ENCODE results near the gene UVRAG.
"Not testable (repeated sequence)": the region's sequence is repeated elsewhere in the genome, so short reads cannot be mapped to it uniquely, and the experiment has no call there.

Gene UVRAG

DNA sequence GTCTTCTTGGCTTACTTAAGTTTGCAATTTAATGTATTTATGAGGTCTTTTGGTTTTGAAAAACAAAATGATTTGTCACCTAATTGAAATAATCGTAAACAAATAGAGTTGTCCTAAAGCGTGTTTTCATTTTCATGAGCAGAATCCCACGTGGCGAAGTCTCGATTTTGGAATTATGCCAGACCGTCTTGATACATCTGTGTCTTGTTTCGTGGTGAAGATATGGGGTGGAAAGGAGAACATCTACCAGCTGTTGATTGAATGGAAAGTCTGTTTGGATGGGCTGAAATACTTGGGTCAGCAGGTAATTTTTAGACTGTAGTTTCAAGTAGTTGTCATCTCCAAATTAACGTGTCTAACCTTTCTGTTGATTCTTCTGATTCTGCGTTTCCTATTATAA lies 64.7 kb downstream of the UVRAG start:
- no peak for DNase-seq (ENCODE audit: low read depth)

DNA sequence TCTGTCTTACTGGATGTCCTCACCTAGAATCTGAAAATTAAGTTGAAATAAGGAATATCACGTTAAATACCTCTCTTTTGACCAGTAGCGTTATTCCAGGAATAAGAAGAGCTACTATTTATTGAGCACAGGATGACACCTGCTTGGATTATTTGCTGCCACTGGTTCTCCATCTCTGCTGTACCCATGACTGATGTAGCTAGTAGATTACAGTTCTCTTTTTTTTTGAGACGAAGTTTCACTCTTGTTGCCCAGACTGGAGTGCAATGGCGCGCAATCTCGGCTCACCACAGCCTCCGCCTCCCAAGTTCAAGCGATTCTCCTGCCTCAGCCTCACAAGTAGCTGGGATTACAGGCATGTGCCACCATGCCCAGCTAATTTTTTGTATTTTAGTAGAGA lies 65.3 kb downstream of the UVRAG start:
- not testable (repeated sequence) for DNase-seq (ENCODE audit: low read depth)

DNA sequence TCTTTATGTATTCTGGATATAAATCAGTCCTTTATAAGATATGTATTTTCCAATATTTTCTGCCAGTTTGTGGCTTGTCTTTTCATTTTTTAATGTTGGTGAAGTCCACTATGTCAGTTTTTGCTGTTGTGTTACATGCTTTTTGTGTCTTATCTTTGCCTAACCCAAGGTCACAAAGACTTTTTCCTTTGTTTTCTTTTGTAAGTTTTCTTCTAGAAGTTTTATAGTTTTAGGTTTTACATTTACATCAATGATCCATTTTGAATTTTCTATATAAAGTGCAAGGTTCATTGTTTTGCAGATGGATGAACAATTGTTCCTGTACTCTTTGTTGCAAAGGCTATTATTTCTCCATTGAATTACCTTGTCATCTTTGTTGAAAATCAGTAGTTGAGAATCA lies 69.3 kb downstream of the UVRAG start:
- no peak for DNase-seq (ENCODE audit: low read depth)

DNA sequence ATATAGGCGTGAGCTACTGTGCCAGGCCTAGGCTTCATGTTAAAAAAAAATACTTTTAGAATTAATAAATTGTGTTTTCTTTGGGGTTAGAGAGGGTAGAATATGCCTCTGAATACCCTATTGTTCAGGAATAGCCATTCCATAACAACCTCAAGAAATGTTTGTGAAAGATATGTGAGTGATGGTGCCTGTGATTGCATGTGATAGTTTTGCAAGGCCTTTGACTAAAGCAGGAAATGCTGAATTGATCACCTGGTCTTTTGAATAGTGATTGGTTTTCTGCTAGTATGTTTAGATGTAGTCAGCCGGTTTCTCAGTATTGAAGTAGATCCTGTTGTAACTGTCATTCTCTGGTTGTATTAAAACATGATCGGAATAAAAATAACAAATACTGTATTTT lies 73.4 kb downstream of the UVRAG start:
- DNase-seq (ENCODE audit: low read depth) = no peak

DNA sequence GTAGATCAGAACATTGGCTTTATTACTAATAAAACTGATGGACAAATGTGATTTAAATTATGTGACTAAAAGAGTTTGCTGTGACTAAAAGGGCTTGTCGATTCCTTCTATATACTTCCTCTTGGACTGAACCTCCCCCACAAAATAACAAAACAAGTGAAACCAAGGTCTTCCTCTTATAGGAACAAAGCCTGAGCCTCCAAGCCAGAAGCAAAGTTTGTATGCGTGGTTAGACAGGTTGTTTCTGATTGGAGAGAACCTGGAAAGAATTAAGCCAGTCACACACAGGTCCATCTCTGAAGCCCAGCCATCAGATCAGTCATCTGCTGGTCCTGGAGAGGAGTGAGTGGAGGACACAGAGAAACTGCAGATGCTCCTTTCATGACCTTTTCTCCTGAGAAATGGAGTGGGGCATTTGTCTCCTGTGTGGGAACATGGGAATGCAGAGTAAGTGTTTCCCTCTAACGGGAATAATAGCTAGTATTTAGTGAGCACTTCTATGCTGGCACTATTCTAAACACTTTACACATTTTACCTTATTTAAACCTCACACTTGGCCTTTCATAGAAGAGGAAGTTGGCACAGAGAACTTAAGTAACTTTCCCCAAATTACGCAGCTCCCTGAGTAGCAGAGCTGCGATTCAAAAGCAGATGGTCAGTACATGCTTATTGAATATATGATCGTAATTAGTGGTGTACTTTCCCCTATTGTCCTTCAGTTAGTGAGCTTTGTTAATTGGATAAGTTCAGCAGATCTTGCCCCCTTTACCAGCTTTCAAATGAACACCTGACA lies 77.1 kb downstream of the UVRAG start:
- DNase-seq (ENCODE audit: low read depth) = no peak

DNA sequence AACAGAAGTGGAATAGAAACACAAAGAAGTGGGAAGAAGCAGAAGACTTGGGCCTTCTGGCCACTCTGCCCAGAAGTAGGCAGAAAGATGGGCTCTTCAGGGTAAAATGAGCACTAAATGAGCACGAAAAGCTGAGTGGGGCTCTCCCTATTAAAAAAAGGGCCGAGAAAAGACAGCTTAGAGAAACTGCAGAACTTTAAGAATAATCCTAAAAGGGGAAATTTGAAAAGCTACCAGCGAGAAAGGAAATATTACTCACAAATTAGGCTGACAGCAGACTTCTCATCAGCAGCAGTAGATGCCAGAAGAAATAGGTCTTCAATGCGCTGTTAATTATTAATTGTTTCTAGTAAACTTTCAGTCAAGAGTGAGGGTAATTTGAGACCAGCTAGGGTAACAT lies 78.2 kb downstream of the UVRAG start:
- no peak for DNase-seq (ENCODE audit: low read depth)

DNA sequence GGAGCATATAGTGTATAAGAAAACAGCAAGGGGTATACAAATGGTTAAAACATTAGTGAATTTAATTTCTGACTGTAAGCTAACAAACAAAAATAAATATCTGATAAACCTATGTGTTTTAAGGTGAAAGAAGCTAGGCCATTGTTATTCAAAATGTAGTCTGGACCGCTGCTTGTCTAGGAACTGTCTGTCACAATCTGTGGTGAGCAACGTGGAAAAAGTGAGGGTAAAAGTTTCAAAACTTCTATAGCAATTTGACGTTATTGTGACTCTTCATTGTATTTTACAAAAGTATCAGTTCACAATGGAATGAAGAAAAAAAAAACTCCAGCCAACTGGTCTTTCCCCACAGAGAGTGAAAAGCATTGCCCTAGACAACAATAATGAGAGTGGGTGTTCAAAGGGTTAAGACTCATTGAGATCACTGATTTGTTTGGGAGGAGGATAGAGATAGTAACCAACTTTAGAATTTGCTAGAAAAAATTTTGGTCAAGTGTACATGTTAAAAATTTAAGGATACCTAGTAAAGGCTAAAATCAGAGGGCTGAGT lies 79.1 kb downstream of the UVRAG start:
- DNase-seq (ENCODE audit: low read depth) = no peak

DNA sequence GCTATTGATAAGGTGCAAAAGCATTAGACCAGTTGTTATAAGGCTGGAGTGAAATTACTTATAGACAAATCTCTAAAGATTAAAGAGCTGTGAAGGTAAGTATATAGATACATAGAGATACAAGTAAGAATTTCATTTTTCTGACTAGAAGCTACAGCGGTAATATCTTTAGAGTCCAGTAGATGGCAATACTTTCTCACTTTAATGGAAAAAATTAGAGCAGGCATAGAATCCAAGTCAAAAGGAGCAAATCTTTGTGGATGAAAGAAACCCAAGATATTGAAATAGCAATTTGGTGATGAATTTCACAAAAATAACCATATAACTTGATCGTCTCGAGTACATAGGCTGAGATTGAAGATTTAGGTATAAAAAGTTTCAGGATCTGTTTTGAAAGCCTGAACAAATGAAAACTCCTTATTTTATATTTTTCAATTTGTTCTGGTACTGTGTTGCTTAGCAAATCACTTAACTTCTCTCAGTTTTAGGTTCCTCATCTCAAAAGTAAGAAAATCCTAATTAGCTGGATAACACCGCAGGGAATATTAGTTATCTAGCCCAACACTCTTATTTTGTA lies 81.9 kb downstream of the UVRAG start:
- peak; percentile 19 for DNase-seq (ENCODE audit: low read depth)

DNA sequence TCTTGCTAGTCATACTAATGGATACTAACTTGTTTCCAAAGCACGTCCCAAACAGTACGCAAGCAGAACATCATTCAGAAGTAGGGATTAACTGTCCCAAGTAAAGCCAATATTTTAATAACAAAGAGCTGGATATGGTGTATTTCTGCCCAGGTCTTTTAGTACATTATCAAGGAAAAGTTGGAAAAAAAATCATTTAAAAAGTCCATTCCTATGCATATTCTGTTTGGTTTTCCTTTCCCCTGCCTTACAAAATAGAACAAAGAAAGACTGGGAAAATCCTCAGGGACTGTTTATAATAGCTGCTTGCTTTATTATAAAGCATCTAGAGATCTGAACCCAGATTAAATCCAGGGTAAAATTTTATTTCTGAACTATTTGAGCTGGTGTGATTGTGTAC lies 83.9 kb downstream of the UVRAG start:
- no peak for DNase-seq (ENCODE audit: low read depth)

DNA sequence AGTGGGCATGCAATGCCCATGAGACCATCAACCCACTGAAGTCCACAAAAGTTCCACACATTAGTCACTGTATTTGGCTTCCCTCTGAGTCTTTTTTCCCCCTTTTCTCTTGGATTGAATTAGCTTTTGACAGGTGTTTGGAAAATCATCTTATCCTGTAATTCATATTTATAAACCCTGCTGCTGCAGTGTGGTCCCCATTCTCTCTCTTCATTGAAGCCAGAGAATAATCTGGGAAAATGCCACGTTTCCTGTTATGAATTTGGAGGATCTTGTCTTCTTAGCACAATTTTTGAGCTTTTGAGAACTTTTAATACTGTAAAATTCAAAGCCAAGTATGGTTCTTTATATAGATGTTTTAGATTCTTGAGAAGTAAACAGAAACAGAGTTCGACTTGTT lies 84.8 kb downstream of the UVRAG start:
- no peak for DNase-seq (ENCODE audit: low read depth)

DNA sequence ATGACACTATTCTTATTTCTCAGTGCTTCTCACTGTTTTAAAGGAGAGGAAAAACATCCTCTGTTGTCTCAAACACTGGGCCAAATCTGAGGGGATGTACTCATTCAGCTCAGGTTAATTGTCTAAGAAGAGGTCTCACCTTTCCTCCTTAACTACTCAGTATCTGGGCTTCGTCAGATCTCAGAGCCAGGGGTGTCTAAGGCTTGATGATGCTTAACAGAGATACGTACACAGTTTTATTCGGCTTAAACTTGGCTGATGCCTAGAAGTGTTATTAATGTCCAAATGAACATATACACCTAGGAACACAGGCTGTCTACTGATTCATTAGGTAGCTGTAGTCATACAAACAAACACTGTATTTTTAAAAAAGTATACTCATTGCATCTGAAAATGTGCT lies 85.8 kb downstream of the UVRAG start:
- no peak for DNase-seq (ENCODE audit: low read depth)

DNA sequence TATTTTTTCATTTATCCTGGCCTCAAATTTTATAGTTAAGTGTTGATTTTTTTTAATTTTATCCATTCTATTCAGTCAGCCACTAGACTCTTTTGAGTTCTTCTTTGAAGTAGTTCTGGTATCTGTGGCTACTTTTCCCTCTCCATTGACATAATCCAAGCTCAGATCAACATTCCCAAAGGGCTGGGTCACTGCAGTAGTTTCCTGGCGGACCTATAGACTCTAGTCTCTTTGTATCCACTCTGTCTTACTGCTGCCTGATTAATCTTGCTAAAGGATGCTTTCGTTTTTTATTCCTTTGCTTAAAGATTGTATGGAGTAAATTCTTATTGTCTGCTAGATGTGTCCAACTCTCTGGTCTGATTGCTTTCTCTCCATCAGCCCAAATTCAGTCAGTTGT lies 87.6 kb downstream of the UVRAG start:
- DNase-seq (ENCODE audit: low read depth) = no peak

DNA sequence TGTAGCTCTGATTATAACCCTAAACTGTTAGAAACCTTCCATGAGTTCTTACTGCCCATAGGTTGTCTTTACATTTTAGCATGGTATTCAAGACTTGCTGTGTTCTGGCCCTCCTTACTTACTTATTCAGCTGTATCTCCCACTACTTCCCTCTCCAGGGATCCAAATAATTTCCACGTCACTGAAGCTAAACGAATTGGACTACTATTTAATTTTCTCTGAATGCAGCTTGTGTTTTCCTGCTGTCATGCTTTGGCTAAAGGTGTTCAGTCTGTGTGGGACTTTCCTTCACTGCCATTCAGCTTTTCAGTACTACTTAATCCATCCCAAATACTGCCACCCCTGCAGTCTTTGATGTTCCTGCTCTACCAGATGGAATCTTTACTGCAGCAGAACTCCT lies 88.3 kb downstream of the UVRAG start:
- no peak for DNase-seq (ENCODE audit: low read depth)

DNA sequence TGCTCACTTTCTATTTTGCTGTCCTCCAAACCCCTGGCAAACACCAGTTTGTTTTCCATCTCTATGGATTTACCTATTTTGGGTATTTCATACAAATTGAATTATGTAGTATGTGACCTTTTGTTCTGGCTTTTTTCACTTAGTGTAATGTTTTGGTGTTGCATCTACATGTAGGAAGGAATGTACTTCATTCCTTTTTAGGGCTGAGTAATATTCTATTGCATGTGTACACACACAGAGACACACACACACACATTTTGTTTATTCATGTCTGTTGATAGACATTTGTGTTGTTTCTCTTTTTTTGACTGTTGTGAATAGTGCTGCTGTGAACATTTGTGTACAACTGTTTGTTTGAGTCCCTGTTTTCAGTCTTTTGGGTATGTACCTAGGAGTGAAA lies 90.4 kb downstream of the UVRAG start:
- DNase-seq (ENCODE audit: low read depth) = no peak

DNA sequence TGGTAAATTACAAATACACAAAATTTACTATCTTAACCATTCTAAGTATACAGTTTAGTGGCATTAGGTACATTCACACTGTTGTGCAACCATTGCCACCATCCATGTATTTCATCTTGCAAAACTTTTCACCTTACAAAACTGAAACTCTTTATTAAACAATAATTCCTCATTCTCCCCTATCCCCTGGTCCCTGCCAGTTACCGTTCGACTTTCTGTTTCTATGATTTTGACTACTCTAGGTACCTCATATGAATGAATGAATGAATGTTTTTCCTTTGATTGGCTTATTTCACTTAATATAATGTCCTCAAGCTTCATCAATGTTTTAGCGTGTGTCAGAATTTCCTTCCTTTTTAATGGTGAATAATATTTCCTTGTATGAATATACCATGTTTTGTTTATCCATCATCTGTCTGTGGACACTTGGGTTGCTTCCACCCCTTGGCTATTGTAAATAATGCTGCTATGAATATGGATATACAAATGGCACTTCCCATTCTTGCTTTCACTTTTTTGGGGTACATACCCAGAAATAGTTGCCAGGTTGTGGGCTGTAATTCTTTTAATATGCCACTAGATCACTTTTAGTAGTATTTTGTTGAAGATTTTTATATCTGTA lies 93.0 kb downstream of the UVRAG start:
- DNase-seq (ENCODE audit: low read depth) = no peak

DNA sequence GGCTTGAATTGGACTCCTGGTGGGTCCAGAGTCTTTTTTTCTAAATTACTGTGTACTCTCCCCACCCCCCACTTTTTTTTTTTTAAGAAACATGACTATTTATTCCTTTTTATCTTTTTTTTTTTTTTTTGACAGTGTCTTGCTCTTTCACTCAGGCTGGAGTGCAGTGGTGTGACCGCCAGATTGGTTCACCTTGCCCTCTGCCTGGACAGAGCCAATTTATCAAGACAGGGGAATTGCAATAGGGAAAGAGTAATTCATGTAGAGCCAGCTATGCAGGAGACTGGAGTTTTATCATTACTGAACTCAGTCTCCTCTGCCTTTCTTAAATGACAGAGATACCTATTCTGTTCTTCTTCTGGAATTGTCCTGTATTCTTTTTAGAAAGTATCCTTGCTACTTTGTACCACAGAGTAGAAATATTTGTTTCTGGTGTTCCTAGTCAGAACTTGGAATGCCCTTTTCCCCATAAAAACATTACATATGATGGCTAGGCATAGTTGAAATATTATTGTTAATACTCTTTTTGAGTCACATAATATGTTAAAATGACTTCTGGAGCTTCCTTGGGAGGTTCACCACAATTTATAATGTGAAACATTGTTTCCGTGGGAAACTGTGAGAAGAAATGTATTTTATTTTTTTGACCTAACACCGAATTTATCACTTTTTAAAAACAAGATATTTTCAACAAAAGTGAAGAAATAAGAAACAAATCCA lies 95.6 kb downstream of the UVRAG start:
- no peak for DNase-seq (ENCODE audit: low read depth)

DNA sequence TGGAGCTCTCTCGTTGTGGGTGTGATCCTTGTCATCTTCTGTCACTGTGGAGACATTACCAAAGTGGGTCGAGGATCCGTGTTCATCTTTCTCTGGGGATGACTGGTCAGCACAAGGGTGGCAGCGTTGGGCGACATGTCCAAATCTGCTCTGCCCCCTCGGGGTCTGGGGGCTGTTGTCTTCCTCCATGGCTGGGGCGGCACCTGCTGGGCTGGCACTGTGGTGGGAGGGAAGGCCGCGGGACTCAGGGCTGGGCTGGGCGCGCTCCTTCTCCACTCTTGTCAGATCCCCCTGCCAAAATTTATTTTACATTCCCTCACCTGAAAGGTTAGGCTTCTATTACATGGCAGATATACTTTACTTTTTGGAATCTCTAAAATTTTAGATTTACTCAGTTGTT lies 96.4 kb downstream of the UVRAG start:
- no peak for DNase-seq (ENCODE audit: low read depth)

DNA sequence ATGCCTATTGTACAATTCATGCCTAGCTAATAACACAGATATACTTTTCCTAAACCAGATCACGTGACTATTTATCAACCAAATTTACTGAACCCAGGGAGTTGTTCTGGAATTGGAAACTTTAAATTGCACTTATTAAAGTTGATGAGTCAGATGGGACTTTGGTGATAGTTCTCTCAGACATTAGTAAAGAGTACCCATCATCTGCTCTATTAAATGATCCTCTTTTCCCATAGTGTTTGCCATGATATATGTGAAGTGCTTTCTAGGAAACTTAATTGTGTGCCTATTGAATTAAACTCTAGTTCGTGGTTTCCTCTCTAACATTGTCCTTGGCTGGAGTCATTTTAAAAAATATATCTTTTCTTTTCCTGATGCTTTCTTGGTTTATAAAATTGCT lies 99.0 kb downstream of the UVRAG start:
- no peak for DNase-seq (ENCODE audit: low read depth)

DNA sequence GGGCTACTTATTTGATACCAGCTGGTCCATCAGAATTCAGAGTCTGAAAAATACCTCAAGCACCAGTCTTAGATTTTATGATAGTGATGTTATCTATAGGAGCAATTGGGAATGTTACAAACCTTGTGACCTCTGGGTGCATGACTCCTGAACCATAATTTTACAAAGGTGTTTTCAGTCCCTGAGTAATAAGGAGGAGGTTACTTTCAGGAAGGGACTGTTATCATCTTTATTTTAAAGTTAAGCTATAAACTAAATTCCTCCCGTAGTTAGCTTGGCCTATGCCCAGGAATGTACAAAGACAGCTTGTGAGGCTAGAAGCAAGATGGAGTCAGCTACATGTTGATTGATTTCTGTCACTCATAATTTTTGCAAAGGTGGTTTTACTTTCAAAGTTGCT lies 101.9 kb downstream of the UVRAG start:
- no peak for DNase-seq (ENCODE audit: low read depth)

DNA sequence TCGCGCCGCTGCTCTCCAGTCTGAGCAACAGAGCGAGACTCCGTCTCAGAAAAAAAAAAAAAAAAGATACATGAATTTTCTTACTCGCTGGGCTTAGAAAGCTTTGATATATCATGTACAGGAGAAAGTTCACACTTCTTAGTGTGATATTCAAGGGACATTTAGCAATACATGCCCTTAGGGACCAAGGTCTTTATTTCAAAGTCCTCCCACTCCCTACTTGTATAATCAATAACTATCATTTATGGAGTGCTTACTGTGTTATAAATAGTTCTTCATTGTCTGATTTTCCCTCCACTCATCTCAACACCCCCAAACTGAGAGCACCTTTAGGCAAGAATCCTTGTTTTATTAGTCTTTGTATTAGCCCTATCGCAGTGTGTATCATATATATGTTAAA lies 103.3 kb downstream of the UVRAG start:
- no peak for DNase-seq (ENCODE audit: low read depth)

DNA sequence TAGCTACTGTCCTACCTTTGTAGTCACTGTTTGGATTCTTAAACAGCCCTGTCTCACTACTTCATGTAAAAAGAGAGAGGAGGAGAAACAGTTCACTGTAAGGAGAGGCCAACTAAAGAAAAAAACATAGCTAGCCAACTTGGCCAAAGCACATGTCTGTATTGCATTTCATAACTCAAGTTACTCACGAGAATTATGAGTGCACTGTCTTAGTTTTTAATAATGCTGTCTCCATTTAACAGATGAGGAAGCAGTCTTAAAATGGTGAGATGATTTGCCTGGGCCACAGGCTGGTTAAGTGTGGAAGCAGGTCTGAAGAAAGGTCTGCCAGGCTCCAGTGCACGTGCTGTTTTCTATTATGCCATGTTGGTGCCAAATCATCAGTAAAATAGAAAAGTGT lies 104.5 kb downstream of the UVRAG start:
- DNase-seq (ENCODE audit: low read depth) = no peak

DNA sequence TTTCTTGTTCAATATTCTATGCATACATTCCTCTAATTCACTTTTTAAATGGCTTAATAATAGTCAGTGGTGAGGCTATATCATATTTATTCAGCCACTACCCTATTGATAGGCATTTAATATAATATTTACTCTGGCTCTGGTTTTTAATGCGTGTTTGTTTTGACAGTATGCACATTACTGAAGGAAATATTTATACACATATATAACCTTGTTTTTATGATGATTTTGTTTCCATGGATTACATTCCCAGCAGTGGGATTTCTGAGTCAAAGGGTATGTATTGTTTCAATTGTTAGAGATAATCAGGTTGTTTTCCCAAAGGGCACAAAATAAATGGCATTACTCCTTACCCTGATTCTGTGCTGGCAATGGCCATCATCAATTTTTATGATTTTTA lies 105.8 kb downstream of the UVRAG start:
- no peak for DNase-seq (ENCODE audit: low read depth)

DNA sequence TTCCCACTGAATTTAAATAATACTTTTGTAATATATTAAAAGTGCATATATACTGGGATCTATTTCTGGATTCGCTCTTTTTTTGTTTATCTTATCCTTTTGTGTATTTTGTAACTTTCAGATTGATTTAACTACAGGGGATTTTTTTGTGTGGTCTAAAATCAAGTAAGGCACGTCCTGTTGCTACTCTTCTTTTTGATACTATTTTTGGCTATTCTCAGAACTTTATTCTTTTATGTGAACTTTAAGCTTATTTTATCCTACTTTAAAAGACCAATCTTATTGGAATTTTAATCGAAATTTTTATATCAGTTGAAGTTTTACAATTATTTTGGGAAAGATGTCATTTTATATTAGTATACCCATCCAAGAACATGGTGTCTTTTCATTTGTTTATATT lies 106.8 kb downstream of the UVRAG start:
- no peak for DNase-seq (ENCODE audit: low read depth)

Measured in non-pigmented ciliary epithelial cell (primary cell).